GM12873 (cell line): Measurements from ENCODE around the gene JRKL.

Experiments
- TF ChIP-seq, protein P1 (sequence below): IDR thresholded peaks from 2 replicates; pipeline ENCODE4 v1.5.1; 2012; ENCODE audit warnings: low read depth, mild to moderate bottlenecking, moderate library complexity, low read length, control low read depth; ENCODE audit not compliant: insufficient read depth; ENCODE audit errors: missing control alignments

Gene JRKL

DNA sequence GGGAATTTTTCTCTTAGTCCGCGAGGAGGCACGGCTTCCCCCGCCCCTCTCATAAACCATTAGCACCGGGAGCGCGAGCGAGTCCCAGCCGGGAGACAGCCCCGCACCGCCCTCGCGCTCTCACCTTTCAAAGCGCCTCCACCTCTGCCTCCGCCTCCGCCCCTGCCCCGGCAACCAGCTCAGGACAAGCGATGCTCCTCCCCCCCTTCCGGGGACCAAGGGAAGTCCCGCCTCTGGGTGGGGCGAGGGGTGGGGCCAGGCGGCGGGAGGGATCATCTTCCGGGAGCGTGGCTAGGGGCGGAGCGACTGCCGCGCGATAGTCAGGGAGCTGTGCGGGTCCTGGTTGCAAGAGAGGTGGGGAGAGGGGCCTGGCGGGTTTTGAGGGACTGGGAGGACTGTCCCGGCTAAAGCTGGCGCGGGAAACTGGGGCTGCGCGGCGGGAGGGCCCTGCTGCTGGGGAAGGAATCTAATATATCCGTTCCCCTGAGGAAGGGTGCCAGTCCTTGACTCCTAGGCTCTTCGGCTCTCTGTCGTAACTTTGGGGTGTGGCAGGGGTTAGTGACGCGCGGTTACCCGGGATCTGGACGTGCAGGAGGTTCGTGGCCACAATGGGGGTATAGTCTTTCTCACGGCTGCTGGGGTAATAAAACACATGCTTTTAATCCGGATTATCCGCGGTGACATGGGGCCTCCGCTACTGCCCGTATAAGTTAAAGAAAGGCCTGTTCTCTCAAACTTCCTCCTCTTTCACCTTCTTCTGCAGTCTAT lies at the start of gene JRKL, which contains the start of gene CCDC82:
TSS of gene JRKL (plus strand) at position 294 of the 768 bp plus-strand sequence. CDS start 637 bp downstream, outside the sequence.
TSS of gene CCDC82 (minus strand) at position 193 of the 768 bp plus-strand sequence. CDS start 5,165 bp downstream, outside the sequence.
- TF ChIP-seq, protein P1, sequence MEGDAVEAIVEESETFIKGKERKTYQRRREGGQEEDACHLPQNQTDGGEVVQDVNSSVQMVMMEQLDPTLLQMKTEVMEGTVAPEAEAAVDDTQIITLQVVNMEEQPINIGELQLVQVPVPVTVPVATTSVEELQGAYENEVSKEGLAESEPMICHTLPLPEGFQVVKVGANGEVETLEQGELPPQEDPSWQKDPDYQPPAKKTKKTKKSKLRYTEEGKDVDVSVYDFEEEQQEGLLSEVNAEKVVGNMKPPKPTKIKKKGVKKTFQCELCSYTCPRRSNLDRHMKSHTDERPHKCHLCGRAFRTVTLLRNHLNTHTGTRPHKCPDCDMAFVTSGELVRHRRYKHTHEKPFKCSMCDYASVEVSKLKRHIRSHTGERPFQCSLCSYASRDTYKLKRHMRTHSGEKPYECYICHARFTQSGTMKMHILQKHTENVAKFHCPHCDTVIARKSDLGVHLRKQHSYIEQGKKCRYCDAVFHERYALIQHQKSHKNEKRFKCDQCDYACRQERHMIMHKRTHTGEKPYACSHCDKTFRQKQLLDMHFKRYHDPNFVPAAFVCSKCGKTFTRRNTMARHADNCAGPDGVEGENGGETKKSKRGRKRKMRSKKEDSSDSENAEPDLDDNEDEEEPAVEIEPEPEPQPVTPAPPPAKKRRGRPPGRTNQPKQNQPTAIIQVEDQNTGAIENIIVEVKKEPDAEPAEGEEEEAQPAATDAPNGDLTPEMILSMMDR: no peak

GRCh38 chr11:96340555-96340885 lies 49.3 kb upstream of the JRKL start:
- TF ChIP-seq, protein P1: no peak

GRCh38 chr11:96341211-96342013 lies 48.4 kb upstream of the JRKL start:
- TF ChIP-seq, protein P1: peak; percentile 68

- TF ChIP-seq, protein P1: no peak
Measured at GRCh38 chr11:96342014-96342960, 47.5 kb upstream of the JRKL start.

DNA sequence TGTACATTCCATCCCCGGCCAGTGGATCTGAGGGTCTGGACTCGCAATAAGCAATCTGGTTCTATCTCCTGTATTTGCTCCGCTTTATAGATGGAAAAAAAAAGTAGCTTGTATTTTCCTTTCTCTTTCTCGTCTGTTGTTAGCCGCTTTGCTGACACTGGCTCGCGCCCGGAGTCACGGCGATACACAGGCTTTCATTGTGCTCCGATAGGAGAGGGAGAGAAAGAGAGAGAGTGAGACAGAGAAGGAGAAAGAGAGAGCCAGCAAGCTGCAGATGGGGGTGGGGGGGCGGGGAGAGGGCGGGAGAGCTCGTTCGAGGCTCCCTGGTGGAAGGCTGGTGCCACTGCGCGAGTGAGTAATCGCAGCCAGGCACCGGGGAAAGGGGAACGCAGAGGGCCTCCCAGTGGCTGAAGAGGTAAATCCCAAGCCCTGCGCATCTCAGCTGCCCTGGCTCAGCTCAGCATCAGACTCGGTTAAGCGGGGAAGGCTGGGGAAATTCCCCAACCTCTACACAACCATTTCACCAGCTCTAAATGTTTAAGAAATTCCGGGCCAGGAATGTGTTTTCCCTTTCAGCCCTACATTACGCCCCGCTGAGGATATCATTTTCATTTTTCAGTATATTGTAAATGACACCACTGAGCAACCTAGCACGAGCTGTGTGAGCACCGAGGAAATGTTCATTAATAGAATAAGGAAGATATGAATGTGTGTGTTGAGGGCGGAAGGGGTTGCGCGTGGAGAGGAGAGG lies 46.7 kb upstream of the JRKL start, which contains the start of gene MAML2:
TSS of gene MAML2 (minus strand) at position 235 of the 751 bp plus-strand sequence. CDS start 1,300 bp downstream, outside the sequence.
- TF ChIP-seq, protein P1: peak; percentile 89

GRCh38 chr11:96356848-96357247 lies 33.0 kb upstream of the JRKL start:
- TF ChIP-seq, protein P1: no peak
